Activated CD4-positive, alpha-beta T cell treated with anti-CD3 and anti-CD28 coated beads, Interleukin-2, amount 50 U/mL, for 24 hours (primary cell): ENCODE data around the gene DCUN1D2.
A peak's percentile ranks its signal among the peaks of the same experiment; 100 is the strongest.
"Not testable (repeated sequence)": the region's sequence is repeated elsewhere in the genome, so short reads cannot be mapped to it uniquely, and the experiment has no call there.

Source experiments
- DNase-seq, 2 donors: peaks; one replicate each; pipeline ENCODE4 v3.0.0-alpha.2; 2020; ENCODE audit warnings: low read depth in 1 of 2, low spot score in 1 of 2

Gene DCUN1D2

DNA sequence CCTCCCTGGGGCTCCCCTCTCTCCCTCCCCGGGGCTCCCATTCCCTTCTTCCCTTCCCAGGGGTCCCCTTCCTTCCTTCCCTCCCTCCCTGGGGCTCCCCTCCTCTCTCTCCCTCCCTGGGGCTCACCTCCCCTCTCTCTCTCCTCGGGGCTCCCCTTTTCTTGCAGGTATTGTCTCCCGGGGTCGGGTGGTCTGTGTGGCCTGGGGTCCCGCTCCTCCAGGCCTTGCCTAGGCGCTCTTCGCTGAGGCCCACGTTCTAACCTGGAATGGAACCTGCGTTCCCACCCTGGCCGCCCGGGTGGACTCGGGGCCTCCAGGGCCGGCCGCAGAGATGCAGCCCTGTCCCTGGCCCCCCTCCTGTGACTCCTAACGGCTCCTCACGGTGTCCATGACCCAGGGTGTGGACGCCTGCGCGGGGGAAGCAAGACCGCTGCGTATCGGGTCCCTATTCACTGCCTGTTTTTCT lies 940 bp upstream of the DCUN1D2 start:
- no peak for DNase-seq

- DNase-seq = peak; percentile 11 to 21
These were observed 689 bp downstream of the DCUN1D2 start for GRCh38 chr13:113489549-113490495.

GRCh38 chr13:113489171-113489548 lies 1.4 kb downstream of the DCUN1D2 start:
- DNase-seq = no peak

GRCh38 chr13:113488283-113488682 lies 2.2 kb downstream of the DCUN1D2 start:
- no peak for DNase-seq

- no peak for DNase-seq
These were observed 3.8 kb downstream of the DCUN1D2 start for GRCh38 chr13:113486698-113487097.

GRCh38 chr13:113485545-113485944 lies 5.0 kb downstream of the DCUN1D2 start:
- no peak for DNase-seq

- no peak for DNase-seq
These were observed 6.8 kb downstream of the DCUN1D2 start for GRCh38 chr13:113483504-113484293.

DNA sequence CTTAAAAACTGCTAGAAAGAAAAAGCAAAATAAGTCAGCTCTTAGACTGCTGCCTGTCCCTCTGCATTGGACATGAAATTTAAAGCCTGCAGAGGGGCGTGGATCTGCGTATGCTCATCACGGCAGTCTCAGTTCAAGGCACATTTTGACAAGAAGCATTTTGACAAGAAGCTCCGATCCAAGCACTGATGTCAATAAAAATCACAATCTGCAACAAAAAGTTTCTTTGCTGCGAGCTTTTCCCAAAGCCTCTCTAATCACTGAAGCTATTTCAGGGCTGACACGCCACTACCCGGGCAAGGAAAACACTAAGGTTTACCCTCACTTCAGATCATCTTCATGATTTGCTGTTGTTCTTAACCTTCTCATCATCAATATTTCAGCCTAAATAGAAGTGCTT lies 7.4 kb downstream of the DCUN1D2 start:
- DNase-seq = no peak

DNA sequence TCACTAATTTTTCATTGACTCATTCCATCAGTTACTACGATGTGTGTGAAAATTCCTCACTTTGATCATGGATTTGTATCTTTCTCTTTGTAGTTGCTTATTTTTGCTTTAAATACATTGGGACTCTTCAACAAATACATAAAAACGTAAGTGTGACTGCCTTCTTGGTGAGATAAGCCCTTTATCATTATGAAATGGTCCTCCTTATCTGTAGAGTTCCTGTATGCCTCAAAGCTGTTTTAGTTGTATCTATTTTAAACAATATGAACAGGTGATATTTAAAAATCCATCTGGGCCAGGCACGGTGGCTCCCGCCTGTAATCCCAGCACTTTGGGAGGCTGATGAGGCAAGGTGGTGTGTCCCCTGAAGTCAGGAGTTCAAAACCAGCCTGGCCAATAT lies 11.3 kb downstream of the DCUN1D2 start:
- no peak for DNase-seq

DNA sequence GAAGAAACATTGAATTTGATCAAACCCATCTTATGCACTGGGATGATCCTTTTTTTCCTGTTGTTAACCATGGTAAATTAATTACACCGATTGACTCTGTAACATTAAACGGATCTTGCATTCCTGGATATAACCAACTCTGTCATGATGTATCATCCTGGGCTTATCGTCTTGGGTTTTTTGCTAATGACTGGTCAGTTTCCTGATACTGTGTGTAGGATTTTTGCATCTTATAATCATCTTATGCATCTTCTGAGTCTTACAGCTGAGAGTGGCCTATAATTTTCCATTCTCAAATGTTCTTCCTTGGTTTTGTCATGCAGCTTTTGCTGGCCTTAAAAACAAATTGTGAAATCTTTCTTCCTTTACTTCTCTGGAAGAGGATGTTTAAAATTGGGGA lies 12.8 kb downstream of the DCUN1D2 start:
- no peak for DNase-seq

- no peak for DNase-seq
These were observed 13.7 kb downstream of the DCUN1D2 start for GRCh38 chr13:113476811-113477210.

DNA sequence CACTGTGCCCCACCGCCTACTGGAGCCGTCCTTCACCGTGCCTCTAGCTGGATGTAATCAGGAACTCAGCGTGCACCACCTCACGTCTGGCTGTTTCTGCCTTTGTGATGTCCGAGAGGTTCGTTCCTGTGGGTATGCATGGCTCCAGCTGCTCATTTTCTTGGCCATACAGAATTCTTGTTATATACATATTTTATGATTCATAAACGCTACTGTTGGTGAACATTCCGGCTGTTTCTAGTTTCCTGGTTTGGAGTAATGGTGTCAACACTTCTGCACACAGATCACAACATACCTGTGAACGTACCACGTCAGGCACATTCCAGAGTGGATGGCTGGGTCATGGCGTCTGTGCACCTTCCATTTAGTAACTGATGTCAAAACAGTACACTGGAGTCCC lies 14.6 kb downstream of the DCUN1D2 start:
- DNase-seq = no peak

- DNase-seq = no peak
These were observed 15.2 kb downstream of the DCUN1D2 start for GRCh38 chr13:113475280-113475679.

- DNase-seq = no peak
These were observed 16.3 kb downstream of the DCUN1D2 start for GRCh38 chr13:113474179-113474578.

GRCh38 chr13:113472355-113473025 lies 18.0 kb downstream of the DCUN1D2 start:
- no peak for DNase-seq

DNA sequence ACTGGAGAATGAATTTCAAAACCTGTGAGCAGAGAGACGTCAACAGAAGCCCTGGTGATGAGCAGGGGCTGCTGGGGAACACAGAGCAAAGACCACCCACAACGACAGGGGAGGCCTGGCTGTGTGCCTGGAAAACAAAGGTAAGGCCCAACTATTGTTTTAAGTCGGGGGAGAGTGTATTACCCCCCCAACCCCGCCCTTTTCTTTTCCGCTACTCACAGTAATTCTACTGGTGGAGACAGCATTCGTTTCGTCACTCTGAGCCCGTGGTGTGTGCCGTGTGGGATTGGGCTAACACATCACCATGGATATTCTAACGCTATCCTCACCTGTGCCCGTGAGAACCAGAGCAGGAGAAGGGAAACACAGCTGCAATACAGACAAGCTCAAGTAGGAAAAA lies 18.7 kb downstream of the DCUN1D2 start:
- DNase-seq = no peak

DNA sequence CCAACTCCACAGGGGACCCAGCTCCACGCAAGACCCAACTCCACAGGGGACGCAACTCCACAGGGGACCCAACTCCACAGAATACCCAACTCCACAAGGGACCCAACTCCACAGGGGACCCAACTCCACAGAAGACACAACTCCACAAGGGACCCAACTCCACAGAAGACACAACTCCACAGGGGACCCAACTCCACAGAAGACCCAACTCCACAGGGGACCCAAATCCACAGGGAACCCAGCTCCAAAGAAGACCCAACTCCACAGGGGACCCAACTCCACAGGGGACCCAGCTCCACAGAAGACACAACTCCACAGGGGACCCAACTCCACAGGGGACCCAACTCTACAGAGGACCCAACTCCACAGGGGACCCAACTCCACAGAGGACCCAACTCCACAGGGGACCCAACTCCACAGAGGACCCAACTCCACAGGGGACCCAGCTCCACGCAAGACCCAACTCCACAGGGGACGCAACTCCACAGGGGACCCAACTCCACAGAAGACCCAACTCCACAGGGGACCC lies 19.8 kb downstream of the DCUN1D2 start:
- not testable (repeated sequence) for DNase-seq

GRCh38 chr13:113470073-113470472 lies 20.4 kb downstream of the DCUN1D2 start:
- DNase-seq = no peak

- DNase-seq = no peak
These were observed 20.9 kb downstream of the DCUN1D2 start for GRCh38 chr13:113469582-113469981.

DNA sequence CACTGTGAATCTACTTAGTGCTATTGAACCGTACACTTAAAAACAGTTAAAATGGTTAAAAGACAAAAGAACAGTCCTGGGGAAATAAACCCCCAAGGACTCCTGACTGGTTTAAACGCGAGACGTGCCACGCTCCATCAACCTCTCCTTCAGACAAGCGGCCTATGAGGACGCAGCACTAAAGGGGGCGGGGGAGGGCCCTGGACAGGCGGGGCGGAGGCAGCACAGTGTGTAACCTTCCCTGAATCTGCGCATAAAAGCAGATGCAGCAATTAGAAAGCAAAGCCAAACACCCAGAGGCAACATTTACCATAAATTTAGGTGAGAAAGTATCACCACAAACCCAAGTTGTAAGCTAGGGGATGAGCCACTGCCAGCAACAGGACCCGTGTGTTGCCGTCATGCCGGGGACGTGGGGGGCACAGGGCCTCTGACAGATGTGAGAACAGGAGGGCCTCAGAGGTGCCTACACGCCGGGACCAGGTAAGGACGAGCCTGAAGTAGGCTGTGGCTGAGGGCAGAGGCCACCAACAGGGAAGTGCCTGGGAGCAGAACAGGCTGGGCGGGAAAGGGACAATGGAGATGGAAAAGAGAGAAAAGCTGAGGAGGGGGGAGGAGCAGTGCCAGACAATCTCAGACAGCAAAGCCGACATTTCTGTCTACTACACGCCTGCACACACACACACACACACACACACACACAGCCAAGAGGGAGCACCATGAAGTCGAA lies 21.9 kb downstream of the DCUN1D2 start:
- DNase-seq = no peak

DNA sequence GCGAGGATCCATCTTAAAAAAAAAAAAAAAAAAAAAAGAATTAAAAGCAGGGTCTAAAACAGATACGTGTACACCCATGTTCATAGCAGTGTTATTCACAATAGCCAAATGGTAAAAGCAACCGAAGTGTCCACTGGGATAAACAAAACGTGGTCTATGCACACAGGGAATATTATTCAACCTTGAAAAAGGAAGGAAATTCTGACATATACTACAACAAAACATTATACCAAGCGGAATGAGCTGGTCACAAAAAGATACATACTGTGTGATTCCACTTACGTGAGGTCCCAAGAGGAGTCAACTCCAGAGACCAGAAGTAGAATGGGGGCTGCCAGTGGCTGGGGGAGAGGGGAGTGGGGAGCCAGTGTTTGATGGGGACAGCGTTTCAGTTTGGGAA lies 22.5 kb downstream of the DCUN1D2 start:
- DNase-seq = no peak
